Calu3 (cell line): ENCODE data around the gene ITPK1. TPM values are rescaled to one million over a fixed set of nuclear protein-coding genes. Genes with fewer than 3 reads are reported as not detected.
"Not testable (repeated sequence)": the region's sequence is repeated elsewhere in the genome, so short reads cannot be mapped to it uniquely, and the experiment has no call there.

ENCODE experiments used
- BruUV-seq: library from RNA; stranded (reverse); fragments of 400-500 nt; replicated peaks from 2 replicates; lab custom pipeline; 2021; lab: Mats Ljungman, UMichigan
- CTCF ChIA-PET: fragments of 300-600 bp; sonication (Branson Sonifier 250); formaldehyde crosslinking; loops from one replicate; lab custom pipeline; 2022; ENCODE audit warnings: antibody characterized with exemption; lab: Charles Lee
- DNase-seq: peaks from one replicate; pipeline ENCODE4 v3.0.0; 2022
- H3K27ac Mint-ChIP-seq: one replicate; pipeline ENCODE4 v1.8.0; 2022; ENCODE audit warnings: mixed read lengths; ENCODE audit not compliant: unreplicated experiment
- H3K27me3 Mint-ChIP-seq: one replicate; pipeline ENCODE4 v1.8.0; 2022; ENCODE audit warnings: mixed read lengths; ENCODE audit not compliant: unreplicated experiment
- H3K36me3 Mint-ChIP-seq: one replicate; pipeline ENCODE4 v1.8.0; 2022; ENCODE audit warnings: mild to moderate bottlenecking, moderate library complexity, mixed read lengths; ENCODE audit not compliant: insufficient read depth, unreplicated experiment
- H3K4me1 Mint-ChIP-seq: one replicate; pipeline ENCODE4 v1.8.0; 2022; ENCODE audit warnings: mild to moderate bottlenecking, low read depth, mixed read lengths; ENCODE audit not compliant: unreplicated experiment
- H3K4me3 Mint-ChIP-seq: one replicate; pipeline ENCODE4 v1.8.0; 2022; ENCODE audit warnings: mild to moderate bottlenecking, low read depth, moderate library complexity, mixed read lengths; ENCODE audit not compliant: unreplicated experiment
- H3K9me3 Mint-ChIP-seq: one replicate; pipeline ENCODE4 v1.8.0; 2022; ENCODE audit warnings: low read depth, mixed read lengths; ENCODE audit not compliant: unreplicated experiment
- intact Hi-C: fragments of 100-400 bp; cut with micrococcal nuclease; formaldehyde crosslinking; loops from one replicate; pipeline ENCODE4 v1.10.0; 2022; ENCODE audit not compliant: unreplicated experiment
- total RNA-seq: library from RNA; stranded (reverse); gene quantifications from 2 replicates; pipeline ENCODE4 v1.2.3, GENCODE V29; 2022
- TF ChIP-seq, protein P1 (sequence below): fragments of 200-600 bp; IDR thresholded peaks from one replicate; pipeline ENCODE4 v1.8.0; 2022; ENCODE audit warnings: antibody characterized with exemption; ENCODE audit not compliant: unreplicated experiment

ITPK1 gene
- total RNA-seq, 1 experiment from 2014 or later = 94.3 TPM

DNA sequence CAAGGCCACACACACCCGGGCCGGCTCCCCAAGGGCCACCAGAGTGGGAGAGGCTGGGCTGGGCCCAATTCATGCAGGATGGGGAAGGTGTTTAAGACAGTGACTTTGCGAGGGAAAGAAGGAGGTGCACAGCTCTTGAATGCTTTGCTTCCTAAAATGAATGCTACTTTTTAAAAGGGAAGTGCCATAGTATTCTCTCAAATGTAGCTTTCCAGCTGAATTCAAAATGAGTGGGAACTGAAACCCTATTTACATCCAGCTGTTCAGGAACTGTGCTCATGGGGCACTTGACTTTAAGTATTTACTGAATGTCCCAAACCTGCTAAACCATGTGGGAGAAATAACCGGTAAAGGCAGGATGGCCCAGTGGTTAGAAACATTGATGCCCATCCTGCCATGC, 7.6 kb downstream of the ITPK1 start:
- no peak for DNase-seq
- intact Hi-C loops = no loop called here
- H3K4me3 Mint-ChIP-seq = no peak overlapping the region
- BruUV-seq = no TSS peak
- no peak overlapping the region for H3K27ac Mint-ChIP-seq
- H3K27me3 Mint-ChIP-seq = no peaks in the 10 kb centered on the region
- peaks cover 19% of the 10 kb centered on the region for H3K4me1 Mint-ChIP-seq
- TF ChIP-seq, protein P1, sequence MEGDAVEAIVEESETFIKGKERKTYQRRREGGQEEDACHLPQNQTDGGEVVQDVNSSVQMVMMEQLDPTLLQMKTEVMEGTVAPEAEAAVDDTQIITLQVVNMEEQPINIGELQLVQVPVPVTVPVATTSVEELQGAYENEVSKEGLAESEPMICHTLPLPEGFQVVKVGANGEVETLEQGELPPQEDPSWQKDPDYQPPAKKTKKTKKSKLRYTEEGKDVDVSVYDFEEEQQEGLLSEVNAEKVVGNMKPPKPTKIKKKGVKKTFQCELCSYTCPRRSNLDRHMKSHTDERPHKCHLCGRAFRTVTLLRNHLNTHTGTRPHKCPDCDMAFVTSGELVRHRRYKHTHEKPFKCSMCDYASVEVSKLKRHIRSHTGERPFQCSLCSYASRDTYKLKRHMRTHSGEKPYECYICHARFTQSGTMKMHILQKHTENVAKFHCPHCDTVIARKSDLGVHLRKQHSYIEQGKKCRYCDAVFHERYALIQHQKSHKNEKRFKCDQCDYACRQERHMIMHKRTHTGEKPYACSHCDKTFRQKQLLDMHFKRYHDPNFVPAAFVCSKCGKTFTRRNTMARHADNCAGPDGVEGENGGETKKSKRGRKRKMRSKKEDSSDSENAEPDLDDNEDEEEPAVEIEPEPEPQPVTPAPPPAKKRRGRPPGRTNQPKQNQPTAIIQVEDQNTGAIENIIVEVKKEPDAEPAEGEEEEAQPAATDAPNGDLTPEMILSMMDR = no peak
- CTCF ChIA-PET = no interaction called here
- no peaks in the 10 kb centered on the region for H3K9me3 Mint-ChIP-seq
- peaks cover 6% of the 10 kb centered on the region for H3K36me3 Mint-ChIP-seq

DNA sequence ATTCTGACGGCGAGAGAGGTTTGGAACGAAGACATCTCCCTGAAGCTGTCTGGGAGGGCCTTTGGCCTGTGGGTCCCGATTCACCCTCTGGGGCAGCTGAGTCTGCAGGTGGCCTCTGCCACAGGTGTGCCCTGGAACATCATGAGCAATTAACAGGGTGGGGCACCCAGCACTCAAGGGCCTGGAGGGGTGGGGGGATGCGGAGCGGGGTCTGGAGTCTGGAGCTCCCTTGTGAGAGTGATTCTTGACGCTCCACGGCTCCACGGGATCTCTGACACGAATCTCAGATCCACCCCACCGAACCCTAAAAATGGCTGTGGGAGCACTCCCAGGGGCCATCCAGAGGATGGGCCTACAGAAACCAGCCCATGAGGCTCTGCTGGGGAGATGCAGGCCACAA, 8.3 kb downstream of the ITPK1 start:
- Mint-ChIP-seq H3K36me3 (no peaks in the 10 kb centered on the region), H3K27me3 (no peaks in the 10 kb centered on the region), H3K27ac (no peak overlapping the region), H3K4me1 (peaks cover 15% of the 10 kb centered on the region), H3K4me3 (no peak overlapping the region), H3K9me3 (no peaks in the 10 kb centered on the region)
- intact Hi-C loops = no loop called here
- CTCF ChIA-PET = no interaction called here
- DNase-seq = no peak
- no TSS peak for BruUV-seq
- TF ChIP-seq, protein P1 = no peak

DNA sequence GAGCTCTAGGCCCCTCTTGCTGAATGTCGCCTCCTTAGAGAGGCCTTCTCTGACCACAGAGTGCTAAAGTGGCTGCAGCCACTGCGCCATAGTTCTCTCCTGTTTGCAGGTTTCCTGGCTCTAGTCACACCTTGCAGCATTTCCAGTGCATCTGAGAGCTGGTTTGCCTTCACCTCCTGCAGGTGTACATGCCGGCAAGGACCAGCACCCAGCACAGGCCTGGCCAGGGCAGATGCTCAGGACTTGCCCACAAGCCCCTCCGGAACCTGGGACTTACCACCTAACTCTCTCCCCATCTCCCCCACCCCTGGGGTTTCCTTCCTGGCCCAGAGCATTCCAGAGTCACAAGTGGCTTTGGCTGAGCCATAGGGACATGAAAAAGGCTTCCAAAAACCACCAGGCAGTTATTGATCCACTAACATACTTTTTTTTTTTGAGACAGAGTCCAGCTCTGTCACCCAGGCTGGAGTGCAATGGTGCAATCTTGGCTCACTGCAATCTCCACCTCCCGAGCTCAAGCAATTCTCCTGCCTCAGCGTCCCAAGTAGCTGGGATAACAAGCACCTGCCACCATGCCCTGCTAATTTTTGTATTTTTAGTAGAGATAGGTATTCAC, 9.1 kb downstream of the ITPK1 start:
- no peak overlapping the region for H3K4me3 Mint-ChIP-seq
- no peak for DNase-seq
- TF ChIP-seq, protein P1 = no peak
- H3K9me3 Mint-ChIP-seq = no peaks in the 10 kb centered on the region
- peaks cover 15% of the 10 kb centered on the region for H3K4me1 Mint-ChIP-seq
- H3K27ac Mint-ChIP-seq = no peak overlapping the region
- CTCF ChIA-PET = no interaction called here
- no peaks in the 10 kb centered on the region for H3K36me3 Mint-ChIP-seq
- BruUV-seq = no TSS peak
- H3K27me3 Mint-ChIP-seq = no peaks in the 10 kb centered on the region
- intact Hi-C loops = no loop called here

DNA sequence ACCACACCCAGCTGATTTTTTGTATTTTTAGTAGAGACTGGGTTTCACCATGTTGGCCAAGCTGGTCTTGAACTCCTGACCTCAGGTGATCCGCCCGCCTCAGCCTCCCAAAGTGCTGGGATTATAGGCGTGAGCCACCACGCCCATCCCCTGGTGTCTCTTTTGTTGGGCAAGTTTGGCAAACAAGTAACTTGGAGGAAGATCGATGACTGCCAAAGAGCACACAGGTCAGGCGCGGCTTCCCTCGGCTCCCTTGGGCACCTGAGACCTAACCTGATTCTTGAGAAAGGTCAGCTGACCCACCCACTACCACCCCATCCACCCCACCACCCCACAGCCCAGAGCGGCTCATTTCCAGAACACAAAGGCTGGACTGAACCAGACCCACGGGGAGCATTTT, 9.9 kb downstream of the ITPK1 start:
- DNase-seq, H3K27me3 Mint-ChIP-seq, H3K9me3 Mint-ChIP-seq, H3K27ac Mint-ChIP-seq, H3K36me3 Mint-ChIP-seq, intact Hi-C loops, BruUV-seq, H3K4me3 Mint-ChIP-seq: not testable (repeated sequence)
- peaks cover 15% of the 10 kb centered on the region for H3K4me1 Mint-ChIP-seq
- CTCF ChIA-PET = interaction anchor here (0.5 to 0.8 kb wide), 2 partner anchors 8 to 84 kb away, joined by 5 to 8 read pairs; no protein-coding TSS in a partner anchor

DNA sequence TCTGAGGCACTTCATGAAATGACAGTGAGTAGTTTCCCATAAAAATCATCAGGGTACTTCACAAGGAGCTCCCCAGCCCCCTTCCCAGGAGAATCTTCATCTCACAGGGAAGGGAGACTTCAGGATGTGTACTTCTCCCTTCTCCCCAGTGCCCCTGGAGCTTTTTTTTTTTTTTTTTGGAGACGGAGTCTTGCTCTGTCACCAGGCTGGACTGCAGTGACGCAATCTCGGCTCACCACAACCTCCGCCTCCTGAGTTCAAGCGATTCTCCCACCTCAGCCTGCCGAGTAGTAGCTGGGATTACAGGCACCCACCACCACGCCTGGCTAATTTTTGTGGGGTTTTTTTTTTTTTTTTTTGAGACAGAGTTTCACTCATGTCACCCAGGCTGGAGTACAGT, 10.4 kb downstream of the ITPK1 start:
- H3K4me3 Mint-ChIP-seq = no peak overlapping the region
- H3K4me1 Mint-ChIP-seq = peaks cover 15% of the 10 kb centered on the region
- TF ChIP-seq, protein P1 = no peak
- no peak overlapping the region for H3K27ac Mint-ChIP-seq
- intact Hi-C loops = no loop called here
- no peaks in the 10 kb centered on the region for H3K9me3 Mint-ChIP-seq
- DNase-seq = no peak
- CTCF ChIA-PET = interaction anchor here (0.5 to 0.9 kb wide), 7 partner anchors 8 to 384 kb away, joined by 3 to 8 read pairs (median 4); no protein-coding TSS in a partner anchor
- no peaks in the 10 kb centered on the region for H3K36me3 Mint-ChIP-seq
- H3K27me3 Mint-ChIP-seq = no peaks in the 10 kb centered on the region
- no TSS peak for BruUV-seq
